Gastrocnemius medialis (tissue), 4 donors: ENCODE results near the gene HMCN2. TPM values are rescaled to one million over a fixed set of nuclear protein-coding genes. Genes with fewer than 3 reads are reported as not detected.

Experiments used
- ATAC-seq, 2 donors: fragments of 150-250 bp; one replicate each; pipeline ENCODE4 v1.9.1; 2016
- DNase-seq, 2 donors: peaks; one replicate each; pipeline ENCODE4 v3.0.0-alpha.2; 2019
- H3K27ac ChIP-seq, 4 donors: fragments of 200-600 bp; sonication (generic); 1 replicate in 1 of 4; 2 replicates in 3 of 4; pipeline ENCODE4 v1.5.1; 2016 to 2018; ENCODE audit warnings: mild to moderate bottlenecking in 2 of 4, moderate library complexity in 1 of 4
- H3K27me3 ChIP-seq, 3 donors: fragments of 200-600 bp; sonication (generic) in 2 of 3; 1 replicate in 1 of 3; 2 replicates in 2 of 3; pipeline versions ENCODE4 v1.5.1 to v1.6.0; 2016 to 2019; ENCODE audit warnings: mild to moderate bottlenecking in 1 of 3, moderate library complexity in 1 of 3
- H3K36me3 ChIP-seq, 2 donors: fragments of 200-600 bp; sonication (generic) in 1 of 2; one replicate each; pipeline ENCODE4 v1.5.1; 2017 to 2018
- H3K4me1 ChIP-seq, 2 donors: fragments of 200-600 bp; sonication (generic) in 1 of 2; one replicate each; pipeline ENCODE4 v1.5.1; 2016 to 2017; ENCODE audit warnings: mild to moderate bottlenecking in 2 of 2
- H3K4me3 ChIP-seq, 4 donors: fragments of 200-600 bp; sonication (generic) in 3 of 4; 1 replicate in 1 of 4; 2 replicates in 3 of 4; pipeline ENCODE4 v1.5.1; 2016 to 2019; ENCODE audit warnings: mild to moderate bottlenecking in 2 of 4
- H3K9me3 ChIP-seq, 3 donors: fragments of 200-600 bp; sonication (generic) in 2 of 3; 1 replicate in 1 of 3; 2 replicates in 2 of 3; pipeline ENCODE4 v1.5.1; 2016 to 2019
- POLR2A ChIP-seq, 2 donors: fragments of 450-650 bp; IDR thresholded peaks; one replicate each; pipeline ENCODE4 v1.6.1; 2017; ENCODE audit warnings: antibody characterized with exemption in 2 of 2, mild to moderate bottlenecking in 2 of 2, moderate library complexity in 2 of 2
- in situ Hi-C, 4 donors: fragments of 200-750 bp; cut with MboI; loops; one replicate each; pipeline versions ENCODE4 v1.15.0 to v1.8.0; 2017; ENCODE audit warnings: low sequenced_read_pairs in 4 of 4
- intact Hi-C: fragments of 100-400 bp; cut with DNase I; formaldehyde crosslinking; loops from one replicate; pipeline ENCODE4 v1.15.1; 2023; ENCODE audit warnings: low total_unique reads
- total RNA-seq, 4 donors: library from RNA; depleted of rRNA; stranded (reverse); fragments of >200 nt; gene quantifications; one replicate each; pipeline versions ENCODE4 v1.1.0 to v1.2.3, GENCODE V29; 2016
- TF ChIP-seq, protein P1 (sequence below), 5 experiments: fragments of 450-650 bp in 3 of 5; fragments of 200-600 bp in 2 of 5; sonication (generic) in 2 of 5; IDR thresholded peaks in 4 of 5; conservative IDR thresholded peaks in 1 of 5; 1 replicate in 4 of 5; 2 replicates in 1 of 5; pipeline ENCODE4 v1.5.1; 2016 to 2019; ENCODE audit warnings: antibody characterized with exemption in 5 of 5, mild to moderate bottlenecking in 3 of 5, moderate library complexity in 3 of 5

HMCN2 gene
- total RNA-seq, 4 donors from 2014 or later: 1.9 to 8.5 (median 7.7) TPM

- H3K4me1 ChIP-seq: no peaks in the 10 kb centered on the region
- ATAC-seq (no peak), DNase-seq (no peak)
- TF ChIP-seq, protein P1, sequence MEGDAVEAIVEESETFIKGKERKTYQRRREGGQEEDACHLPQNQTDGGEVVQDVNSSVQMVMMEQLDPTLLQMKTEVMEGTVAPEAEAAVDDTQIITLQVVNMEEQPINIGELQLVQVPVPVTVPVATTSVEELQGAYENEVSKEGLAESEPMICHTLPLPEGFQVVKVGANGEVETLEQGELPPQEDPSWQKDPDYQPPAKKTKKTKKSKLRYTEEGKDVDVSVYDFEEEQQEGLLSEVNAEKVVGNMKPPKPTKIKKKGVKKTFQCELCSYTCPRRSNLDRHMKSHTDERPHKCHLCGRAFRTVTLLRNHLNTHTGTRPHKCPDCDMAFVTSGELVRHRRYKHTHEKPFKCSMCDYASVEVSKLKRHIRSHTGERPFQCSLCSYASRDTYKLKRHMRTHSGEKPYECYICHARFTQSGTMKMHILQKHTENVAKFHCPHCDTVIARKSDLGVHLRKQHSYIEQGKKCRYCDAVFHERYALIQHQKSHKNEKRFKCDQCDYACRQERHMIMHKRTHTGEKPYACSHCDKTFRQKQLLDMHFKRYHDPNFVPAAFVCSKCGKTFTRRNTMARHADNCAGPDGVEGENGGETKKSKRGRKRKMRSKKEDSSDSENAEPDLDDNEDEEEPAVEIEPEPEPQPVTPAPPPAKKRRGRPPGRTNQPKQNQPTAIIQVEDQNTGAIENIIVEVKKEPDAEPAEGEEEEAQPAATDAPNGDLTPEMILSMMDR (IDR thresholded peaks at IDR 0.05 in 4 of 5, conservative IDR thresholded peaks at IDR 0.05 in 1 of 5): no peak
- no peak for TF ChIP-seq POLR2A (IDR thresholded peaks at IDR 0.05)
- no peak overlapping the region for H3K27ac ChIP-seq
- intact Hi-C loops: no loop called here
- H3K9me3 ChIP-seq: no peaks in the 10 kb centered on the region
- H3K4me3 ChIP-seq: no peak overlapping the region
- no peaks in the 10 kb centered on the region for H3K27me3 ChIP-seq
- in situ Hi-C loops: loop anchor here (5.0 to 25.0 kb wide), 4 partner anchors 127 to 347 kb away; no protein-coding TSS in a partner anchor
- no peaks in the 10 kb centered on the region for H3K36me3 ChIP-seq
Observed at GRCh38 chr9:130234340-130235260, 31.0 kb upstream of the HMCN2 start.

- intact Hi-C loops (loop anchor here (1.0 to 2.0 kb wide), 2 partner anchors 128 to 351 kb away; no protein-coding TSS in a partner anchor), in situ Hi-C loops (loop anchor here (5.0 to 25.0 kb wide), 3 partner anchors 128 to 348 kb away; no protein-coding TSS in a partner anchor)
- TF ChIP-seq, protein P1 (IDR thresholded peaks at IDR 0.05 in 4 of 5, conservative IDR thresholded peaks at IDR 0.05 in 1 of 5): peak; percentile 96 to 100 (median 97)
- TF ChIP-seq POLR2A (IDR thresholded peaks at IDR 0.05): no peak
- H3K4me3 ChIP-seq: peak overlapping the region in 1 of 4 donors; percentile 17
- H3K36me3 ChIP-seq: no peaks in the 10 kb centered on the region
- no peaks in the 10 kb centered on the region for H3K4me1 ChIP-seq
- peak; percentile 25 to 48 for ATAC-seq
- H3K27me3 ChIP-seq: no peaks in the 10 kb centered on the region
- DNase-seq: peak in 1 of 2 donors; percentile 44
- H3K9me3 ChIP-seq: no peaks in the 10 kb centered on the region
- H3K27ac ChIP-seq: no peak overlapping the region
Observed at GRCh38 chr9:130235558-130236435, 29.8 kb upstream of the HMCN2 start.

DNA sequence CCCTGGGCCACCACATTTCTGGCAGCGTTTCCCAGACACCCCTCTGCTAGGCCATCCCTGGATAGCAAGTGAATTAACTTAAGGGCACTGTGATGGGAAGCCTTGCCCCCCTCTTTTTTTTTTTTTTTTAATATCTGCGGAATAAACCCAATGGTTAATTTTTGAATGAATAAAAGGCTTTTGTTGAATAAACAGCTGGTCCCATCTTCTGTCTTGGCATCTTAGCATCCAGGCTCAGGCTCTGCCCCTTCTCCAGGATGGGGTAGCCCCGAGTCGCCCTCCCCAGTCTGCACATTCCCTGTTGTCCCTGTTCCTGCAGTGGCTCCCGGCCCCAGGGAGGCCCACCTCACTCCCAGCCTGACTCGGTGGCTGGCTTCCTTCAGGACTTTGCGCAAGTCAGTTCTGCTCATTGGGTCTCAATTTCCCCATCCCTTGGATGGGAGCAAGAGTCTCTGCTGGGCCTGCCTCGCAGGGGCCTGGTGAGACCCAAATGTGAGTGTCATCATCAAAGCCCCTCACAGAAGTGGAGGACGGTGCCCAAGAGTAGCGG, 29.0 kb upstream of the HMCN2 start:
- Histone ChIP-seq H3K36me3 (no peaks in the 10 kb centered on the region), H3K27ac (no peak overlapping the region), H3K9me3 (no peaks in the 10 kb centered on the region), H3K4me3 (no peak overlapping the region), H3K4me1 (no peaks in the 10 kb centered on the region), H3K27me3 (no peaks in the 10 kb centered on the region)
- TF ChIP-seq POLR2A (IDR thresholded peaks at IDR 0.05): no peak
- TF ChIP-seq, protein P1 (IDR thresholded peaks at IDR 0.05 in 4 of 5, conservative IDR thresholded peaks at IDR 0.05 in 1 of 5): peak in 1 of 5 experiments; percentile 6
- DNase-seq (no peak), ATAC-seq (no peak)
- in situ Hi-C loops (loop anchor here (5.0 to 25.0 kb wide), 3 partner anchors 129 to 349 kb away; no protein-coding TSS in a partner anchor), intact Hi-C loops (loop anchor here (1.0 to 2.0 kb wide), 2 partner anchors 129 to 352 kb away; no protein-coding TSS in a partner anchor)

DNA sequence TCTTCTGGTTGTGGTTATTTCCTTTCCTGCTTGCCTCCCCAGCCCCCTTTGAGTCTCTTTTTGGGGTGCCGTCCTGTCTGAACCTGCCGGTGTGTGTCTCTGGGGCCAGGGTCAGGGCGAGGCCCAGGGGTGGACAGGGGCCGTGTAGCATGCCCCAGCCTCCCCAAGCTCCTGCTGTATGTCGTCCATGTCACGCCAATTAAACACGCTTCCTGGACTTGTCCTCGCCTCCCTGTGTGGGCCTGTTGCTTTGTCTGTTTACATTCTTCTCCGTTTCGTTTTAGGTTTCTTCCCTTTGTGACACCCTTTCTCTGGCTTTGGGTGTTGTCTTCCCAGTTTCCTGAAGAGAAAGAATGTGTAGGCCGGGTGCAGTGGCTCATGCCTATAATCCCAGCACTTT, 28.5 kb upstream of the HMCN2 start:
- H3K27ac ChIP-seq: no peak overlapping the region
- DNase-seq: no peak
- intact Hi-C loops (loop anchor here (2.0 kb wide), 1 partner anchor 352 kb away; no protein-coding TSS in a partner anchor), in situ Hi-C loops (loop anchor here (5.0 to 25.0 kb wide), 3 partner anchors 130 to 350 kb away; no protein-coding TSS in a partner anchor)
- H3K36me3 ChIP-seq: no peaks in the 10 kb centered on the region
- no peak overlapping the region for H3K4me3 ChIP-seq
- ATAC-seq: no peak
- no peaks in the 10 kb centered on the region for H3K27me3 ChIP-seq
- H3K9me3 ChIP-seq: no peaks in the 10 kb centered on the region
- no peaks in the 10 kb centered on the region for H3K4me1 ChIP-seq
- TF ChIP-seq, protein P1 (IDR thresholded peaks at IDR 0.05 in 4 of 5, conservative IDR thresholded peaks at IDR 0.05 in 1 of 5): no peak
- no peak for TF ChIP-seq POLR2A (IDR thresholded peaks at IDR 0.05)
